Smooth muscle cell (in vitro differentiated cells): ENCODE data around the gene DPPA5. TPM values are rescaled to one million over a fixed set of nuclear protein-coding genes. Genes with fewer than 3 reads are reported as not detected.

ENCODE experiments used
- DNase-seq: peaks from one replicate; lab custom pipeline; 2025; ENCODE audit not compliant: unreplicated experiment; lab: John Stamatoyannopoulos, UW
- H2AFZ ChIP-seq: fragments of 200-600 bp; sonication (generic); 2 replicates; pipeline ENCODE4 v1.6.0; 2016; ENCODE audit warnings: antibody characterized with exemption, low read depth, mild to moderate bottlenecking
- H3F3A ChIP-seq: fragments of 200-600 bp; sonication (generic); 2 replicates; pipeline ENCODE4 v1.6.0; 2017; ENCODE audit warnings: antibody characterized with exemption, low read depth
- H3K27ac ChIP-seq: fragments of 200-600 bp; sonication (generic); 2 replicates; pipeline ENCODE4 v1.5.1; 2016; ENCODE audit warnings: low read depth, mild to moderate bottlenecking
- H3K27me3 ChIP-seq: fragments of 200-600 bp; sonication (generic); 2 replicates; pipeline ENCODE4 v1.6.1; 2016; ENCODE audit warnings: low read depth, mild to moderate bottlenecking
- H3K36me3 ChIP-seq: fragments of 200-600 bp; sonication (generic); 2 replicates; pipeline ENCODE4 v1.5.1; 2016; ENCODE audit warnings: low read depth
- H3K4me1 ChIP-seq: fragments of 200-600 bp; sonication (generic); 2 replicates; pipeline ENCODE4 v1.5.1; 2016; ENCODE audit warnings: low read depth
- H3K4me2 ChIP-seq: fragments of 200-600 bp; sonication (generic); 2 replicates; pipeline ENCODE4 v1.6.0; 2016; ENCODE audit warnings: mild to moderate bottlenecking
- H3K4me3 ChIP-seq: fragments of 200-600 bp; sonication (generic); 2 replicates; pipeline ENCODE4 v1.5.1; 2016; ENCODE audit warnings: mild to moderate bottlenecking
- H3K79me2 ChIP-seq: fragments of 200-600 bp; sonication (generic); 2 replicates; pipeline ENCODE4 v1.6.0; 2016; ENCODE audit warnings: low read depth, mild to moderate bottlenecking
- H3K9ac ChIP-seq: fragments of 200-600 bp; sonication (generic); 2 replicates; pipeline ENCODE4 v1.6.0; 2016; ENCODE audit warnings: low read depth
- H3K9me3 ChIP-seq: fragments of 200-600 bp; sonication (generic); replicated peaks from 2 replicates; pipeline ENCODE4 v1.5.1; 2016; ENCODE audit warnings: low read depth
- H4K20me1 ChIP-seq: fragments of 200-600 bp; sonication (generic); 2 replicates; pipeline ENCODE4 v1.6.0; 2016; ENCODE audit warnings: low read depth
- CTCF ChIP-seq: fragments of 200-600 bp; sonication (generic); IDR thresholded peaks from 2 replicates; pipeline ENCODE4 v1.5.1; 2017; ENCODE audit warnings: borderline replicate concordance, mild to moderate bottlenecking, antibody characterized with exemption; ENCODE audit not compliant: insufficient read depth, poor library complexity, severe bottlenecking
- WGBS: methylation state at CpG from one replicate; pipeline ENCODE4 v1.1.7; 2016; ENCODE audit warnings: low lambda C conversion rate; 5-methylcytosine and 5-hydroxymethylcytosine counted together
- polyA plus RNA-seq: library from polyadenylated mRNA; unstranded; fragments of >200 nt; fragmentation: Nextera tagmentation; extraction: Ambion mirVana; gene quantifications from 2 replicates; pipeline ENCODE4 v1.2.1, GENCODE V29; 2016
- total RNA-seq: library from RNA; depleted of rRNA; stranded (reverse); fragments of >200 nt; gene quantifications from 2 replicates; pipeline ENCODE4 v1.2.3, GENCODE V29; 2014

Gene DPPA5
- total and polyA plus RNA-seq, 2 experiments from 2014 or later: not detected

- no peak overlapping the region for H3K4me3 ChIP-seq
- H3K9ac ChIP-seq: no peak overlapping the region
- H3F3A ChIP-seq: no peaks in the 10 kb centered on the region
- no peaks in the 10 kb centered on the region for H3K36me3 ChIP-seq
- no peak for TF ChIP-seq CTCF
- H3K4me1 ChIP-seq: no peaks in the 10 kb centered on the region
- H3K9me3 ChIP-seq: no peaks in the 10 kb centered on the region
- WGBS: 63% methylated on average over 33 of the region's 33 CpGs
- H3K79me2 ChIP-seq: no peaks in the 10 kb centered on the region
- peaks cover 51% of the 10 kb centered on the region for H3K27me3 ChIP-seq
- H3K27ac ChIP-seq: no peak overlapping the region
- H4K20me1 ChIP-seq: no peaks in the 10 kb centered on the region
- no peak overlapping the region for H3K4me2 ChIP-seq
- H2AFZ ChIP-seq: no peak overlapping the region
- no peak for DNase-seq
These were observed 5.4 kb downstream of the DPPA5 start for GRCh38 chr6:73348550-73349204.

- H3K4me3 ChIP-seq: no peak overlapping the region
- no peaks in the 10 kb centered on the region for H3K79me2 ChIP-seq
- no peaks in the 10 kb centered on the region for H3K9me3 ChIP-seq
- no peak overlapping the region for H3K4me2 ChIP-seq
- no peaks in the 10 kb centered on the region for H3K36me3 ChIP-seq
- no peaks in the 10 kb centered on the region for H3K4me1 ChIP-seq
- H4K20me1 ChIP-seq: no peaks in the 10 kb centered on the region
- no peak for DNase-seq
- H2AFZ ChIP-seq: no peak overlapping the region
- H3K9ac ChIP-seq: no peak overlapping the region
- no peak for TF ChIP-seq CTCF
- H3K27me3 ChIP-seq: peaks cover 21% of the 10 kb centered on the region
- H3K27ac ChIP-seq: no peak overlapping the region
- no peaks in the 10 kb centered on the region for H3F3A ChIP-seq
These were observed 10.9 kb downstream of the DPPA5 start for GRCh38 chr6:73343164-73343563.

GRCh38 chr6:73342174-73342573 is 11.9 kb downstream of the DPPA5 start:
- WGBS: 90% methylated on average over 4 of the region's 5 CpGs
- Histone ChIP-seq H2AFZ (no peak overlapping the region), H3K4me1 (no peaks in the 10 kb centered on the region), H3K9me3 (no peaks in the 10 kb centered on the region), H3K36me3 (no peaks in the 10 kb centered on the region), H4K20me1 (no peaks in the 10 kb centered on the region), H3K79me2 (no peaks in the 10 kb centered on the region), H3K4me3 (no peak overlapping the region), H3F3A (no peaks in the 10 kb centered on the region), H3K4me2 (no peak overlapping the region), H3K27me3 (peaks cover 13% of the 10 kb centered on the region), H3K27ac (no peak overlapping the region), H3K9ac (no peak overlapping the region)
- TF ChIP-seq CTCF: no peak
- DNase-seq: no peak

GRCh38 chr6:73341335-73341734 is 12.7 kb downstream of the DPPA5 start:
- no peaks in the 10 kb centered on the region for H3K79me2 ChIP-seq
- no peaks in the 10 kb centered on the region for H3F3A ChIP-seq
- H3K4me3 ChIP-seq: no peak overlapping the region
- no peaks in the 10 kb centered on the region for H4K20me1 ChIP-seq
- no peaks in the 10 kb centered on the region for H3K36me3 ChIP-seq
- no peak for TF ChIP-seq CTCF
- no peak for DNase-seq
- peaks cover 5% of the 10 kb centered on the region for H3K27me3 ChIP-seq
- H2AFZ ChIP-seq: no peak overlapping the region
- H3K27ac ChIP-seq: no peak overlapping the region
- H3K4me1 ChIP-seq: no peaks in the 10 kb centered on the region
- WGBS: 87% methylated on average over 1 of the region's 1 CpG
- H3K9ac ChIP-seq: no peak overlapping the region
- H3K9me3 ChIP-seq: no peaks in the 10 kb centered on the region
- H3K4me2 ChIP-seq: no peak overlapping the region
